GM18951 (cell line): ENCODE results near the gene CPA4.

Experiments used
- POLR2A ChIP-seq: IDR thresholded peaks from 4 replicates; pipeline ENCODE4 v1.6.1; 2011; ENCODE audit warnings: mild to moderate bottlenecking; ENCODE audit not compliant: insufficient read length, insufficient read depth; ENCODE audit errors: extremely low read depth
- in situ Hi-C: fragments of 300-500 bp; cut with MboI; formaldehyde crosslinking; loops from one replicate; pipeline ENCODE4 v1.12.0; 2022; ENCODE audit warnings: low sequenced_read_pairs, mixed read lengths, inconsistent platforms; ENCODE audit not compliant: unreplicated experiment

Gene CPA4

DNA sequence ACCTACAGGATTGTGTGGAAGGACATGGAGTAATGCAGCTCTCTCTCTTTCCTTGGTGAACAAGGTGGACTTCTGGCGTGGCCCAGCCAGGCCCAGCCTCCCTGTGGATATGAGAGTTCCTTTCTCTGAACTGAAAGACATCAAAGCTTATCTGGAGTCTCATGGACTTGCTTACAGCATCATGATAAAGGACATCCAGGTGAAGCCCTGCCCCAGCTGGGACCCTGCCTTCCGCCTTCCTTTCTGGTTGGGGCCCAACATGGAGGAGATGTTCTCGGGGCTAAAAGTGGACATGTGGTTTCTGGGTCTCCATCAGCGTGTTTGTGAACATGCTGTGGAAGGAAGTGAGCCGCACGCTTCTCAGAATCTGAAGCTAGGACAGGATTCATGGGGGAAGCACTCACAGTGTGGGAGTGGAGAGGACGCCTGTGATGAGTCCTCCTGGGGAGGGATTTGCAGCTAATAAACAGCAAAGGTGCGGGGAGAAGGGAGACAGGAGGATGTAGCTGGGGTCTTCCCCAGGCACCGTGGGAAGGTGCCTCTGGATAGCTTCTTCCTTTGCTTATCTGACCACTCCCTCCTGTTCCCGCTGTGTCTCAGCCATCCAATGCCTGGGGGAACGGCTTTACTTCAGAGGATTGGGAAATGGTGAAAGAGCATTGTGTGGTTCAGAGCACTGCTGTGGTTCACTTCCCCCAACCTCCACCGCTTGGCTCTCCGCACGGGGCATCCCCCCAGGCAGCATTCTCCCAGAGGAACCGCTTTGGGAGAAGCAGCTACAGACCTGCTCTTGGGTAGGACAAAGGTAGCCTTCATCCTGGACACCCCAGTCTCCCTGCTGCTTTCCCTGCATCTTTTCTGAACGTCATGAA lies 57.2 kb downstream of the CPA4 start:
- in situ Hi-C loops = no loop called here
- no peak for TF ChIP-seq POLR2A

DNA sequence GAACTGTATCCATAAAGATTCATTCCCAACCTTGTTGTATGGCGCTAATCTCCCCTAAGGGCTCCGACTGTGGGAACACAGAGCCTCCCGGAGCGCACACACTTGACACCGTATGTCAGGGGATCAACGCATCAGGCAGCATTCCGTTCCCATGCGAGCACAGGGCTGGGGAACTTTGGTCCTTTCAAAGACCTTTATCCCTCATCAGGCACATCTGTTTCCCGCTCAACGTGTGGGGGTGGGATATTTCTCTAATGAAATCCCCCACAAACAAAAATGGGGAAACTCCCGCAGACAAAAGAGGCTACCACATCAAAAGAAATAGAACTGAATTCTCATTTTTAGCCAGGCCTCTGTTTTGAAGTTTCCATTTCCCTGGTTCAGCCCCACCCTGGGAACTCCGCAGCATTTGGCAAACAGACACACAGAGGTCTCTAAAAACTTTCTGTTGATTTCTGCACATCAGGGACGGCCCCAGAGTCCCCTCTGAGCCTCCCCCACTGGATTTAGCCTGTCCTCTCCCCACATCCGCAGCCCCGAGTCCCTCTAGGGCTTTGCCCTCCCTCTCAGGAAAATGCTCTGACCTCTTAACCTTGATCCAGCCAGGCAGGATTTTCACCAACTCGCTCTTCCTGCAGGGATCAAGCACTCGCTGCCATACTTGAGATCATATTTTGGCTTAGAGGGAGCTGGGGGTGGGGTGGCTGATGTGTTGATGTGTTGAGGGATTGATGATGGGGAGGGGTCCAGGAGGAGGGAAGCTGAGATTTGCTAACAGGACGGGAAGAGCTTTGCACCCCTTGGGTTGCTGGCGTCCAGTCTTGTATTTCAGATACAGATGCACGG lies 58.2 kb downstream of the CPA4 start:
- in situ Hi-C loops = no loop called here
- no peak for TF ChIP-seq POLR2A

DNA sequence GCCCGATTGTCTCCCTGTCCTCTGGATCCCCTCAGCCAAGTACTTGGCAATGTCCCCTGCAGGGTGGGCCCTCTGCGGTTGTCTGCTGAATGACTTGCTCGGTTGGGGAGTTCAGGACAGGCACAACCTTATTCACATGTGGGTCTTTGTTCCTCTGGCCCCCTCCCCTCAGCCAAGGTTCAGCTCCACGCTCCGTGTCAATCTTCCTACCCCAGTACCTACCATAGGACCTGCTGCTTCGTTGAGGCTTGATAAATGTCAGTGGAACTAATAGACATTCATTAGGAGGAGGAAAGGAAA lies 58.8 kb downstream of the CPA4 start:
- no peak for TF ChIP-seq POLR2A
- in situ Hi-C loops = no loop called here

DNA sequence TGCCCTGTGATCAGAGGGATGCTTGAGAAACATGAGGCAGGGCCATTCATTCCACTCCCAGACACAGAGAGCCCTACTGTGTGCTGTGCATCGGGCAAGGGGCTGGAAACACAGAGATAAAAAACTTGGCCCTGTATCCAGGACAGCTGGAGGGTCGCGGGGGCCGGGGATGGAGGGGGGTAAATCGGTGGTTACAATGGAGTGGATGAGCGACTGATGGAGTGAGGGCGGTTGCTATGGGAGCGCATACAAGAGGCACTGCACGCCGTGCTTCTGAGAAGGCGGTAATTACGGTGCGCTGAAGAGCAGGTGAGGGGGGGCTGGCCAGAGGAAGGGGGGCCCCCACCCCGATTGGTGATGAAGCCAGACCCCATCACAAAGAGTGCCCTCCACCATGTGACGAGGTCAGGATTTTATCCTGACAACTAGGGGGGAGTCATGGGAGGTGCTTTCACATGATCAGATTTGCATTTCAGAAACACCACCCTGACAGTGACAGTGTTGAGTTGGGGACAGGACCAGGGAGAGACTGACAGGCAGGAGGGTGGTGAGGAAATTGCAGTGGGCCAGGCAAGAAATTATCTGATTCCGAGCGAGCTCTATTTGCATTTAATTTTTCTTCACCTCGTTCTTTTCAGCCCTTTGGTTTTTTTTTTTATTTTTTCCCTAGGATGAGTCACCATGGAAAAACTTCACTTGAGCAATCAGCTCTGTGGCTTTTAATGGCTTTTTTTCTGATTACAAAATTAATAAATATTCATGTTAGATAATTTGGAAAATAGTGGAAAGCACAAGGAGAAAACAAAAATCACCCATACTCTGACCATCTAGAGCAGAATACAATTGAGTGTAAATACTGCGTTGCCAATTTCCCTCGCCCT lies 59.5 kb downstream of the CPA4 start:
- in situ Hi-C loops = no loop called here
- TF ChIP-seq POLR2A = no peak

DNA sequence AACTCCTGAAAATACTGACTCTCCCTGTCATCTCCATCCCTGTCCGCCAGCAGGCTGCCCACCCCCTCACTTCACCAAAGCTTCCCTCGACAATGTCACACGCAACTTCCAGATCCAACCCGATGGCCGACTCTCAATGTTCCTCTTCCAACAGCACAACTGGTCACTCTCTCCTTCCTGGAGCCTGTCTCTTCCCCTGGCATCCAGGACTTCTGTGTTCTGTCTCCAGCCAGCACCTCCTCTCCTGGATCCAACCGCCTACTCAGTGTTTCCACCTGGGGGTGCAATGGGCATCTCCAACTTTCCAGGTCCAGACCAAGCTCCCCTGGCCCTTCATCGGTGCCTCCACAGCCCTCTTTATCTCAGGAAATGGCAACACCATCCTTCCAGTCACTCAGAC lies 60.2 kb downstream of the CPA4 start:
- TF ChIP-seq POLR2A = no peak
- in situ Hi-C loops = no loop called here

DNA sequence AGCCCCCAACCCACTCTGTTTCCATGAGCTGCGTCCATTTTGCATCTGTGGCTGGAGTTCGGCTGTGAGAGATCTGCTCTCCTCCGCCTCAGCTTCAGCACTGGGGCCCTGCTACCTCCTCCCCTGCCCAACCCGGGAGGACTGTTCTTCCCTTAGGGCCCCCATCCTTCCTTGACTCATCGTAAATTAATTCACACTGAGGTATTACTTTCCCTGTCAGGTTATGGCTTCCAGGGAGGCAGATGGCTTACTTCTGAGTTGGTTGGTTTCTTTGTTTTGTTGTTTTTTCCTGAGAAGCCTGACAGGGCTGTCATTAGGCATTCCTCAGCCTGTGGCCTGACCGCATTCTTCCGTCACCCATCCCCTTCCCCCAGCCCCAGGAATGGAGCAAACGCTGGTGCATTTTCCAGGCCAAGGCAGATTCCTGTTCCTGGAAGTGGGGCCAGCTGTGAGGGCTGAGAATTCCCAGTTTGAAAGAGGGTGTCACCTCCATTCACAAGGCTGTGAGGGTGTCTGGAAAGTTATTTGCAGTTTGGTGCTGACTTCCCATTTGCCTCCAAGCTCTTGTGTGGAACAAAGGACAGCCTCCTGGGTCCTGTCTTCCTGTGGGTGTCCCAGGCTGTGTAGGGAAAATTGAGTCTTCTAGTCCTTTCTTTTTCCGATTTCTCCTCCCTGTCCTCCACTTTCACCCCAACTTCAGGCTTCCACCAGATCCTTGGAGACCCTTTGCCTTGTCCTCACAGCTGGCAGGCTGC lies 63.3 kb downstream of the CPA4 start:
- no peak for TF ChIP-seq POLR2A

DNA sequence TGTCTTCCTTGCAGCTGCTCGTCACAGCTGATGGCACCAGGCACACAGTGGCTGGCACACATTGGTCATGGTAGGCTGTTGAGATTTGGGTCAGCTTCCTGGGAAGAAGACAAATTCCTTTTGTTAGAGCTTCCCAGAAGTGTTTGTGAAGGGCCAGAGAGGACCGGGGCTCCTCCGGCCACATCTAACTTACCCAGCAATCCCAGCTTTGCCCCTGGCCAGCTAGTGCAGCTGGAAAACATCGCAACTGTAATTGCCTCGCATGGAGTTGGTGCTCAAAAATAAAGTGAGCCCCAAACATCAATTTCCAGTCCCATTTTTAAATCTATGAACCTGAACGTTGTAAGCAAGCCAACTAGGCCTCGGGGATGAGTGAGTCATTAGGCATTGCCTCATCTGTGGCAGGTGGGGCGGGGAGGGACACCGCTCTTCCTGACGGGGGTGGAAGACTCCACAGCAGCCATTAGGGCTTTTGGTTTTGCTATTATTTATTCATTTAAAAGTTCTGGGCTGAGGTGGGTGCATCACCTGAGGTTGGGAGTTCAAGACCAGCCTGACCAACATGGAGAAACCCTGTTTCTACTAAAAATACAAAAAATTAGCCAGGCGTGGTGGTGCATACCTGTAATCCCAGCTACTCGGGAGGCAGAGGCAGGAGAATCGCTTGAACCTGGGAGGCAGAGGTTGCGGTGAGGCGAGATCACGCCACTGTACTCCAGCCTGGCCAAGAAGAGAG lies 64.1 kb downstream of the CPA4 start:
- no peak for TF ChIP-seq POLR2A

More for the DNA sequence above, 63.3 kb downstream of the CPA4 start:
- in situ Hi-C loops = no loop called here

DNA sequence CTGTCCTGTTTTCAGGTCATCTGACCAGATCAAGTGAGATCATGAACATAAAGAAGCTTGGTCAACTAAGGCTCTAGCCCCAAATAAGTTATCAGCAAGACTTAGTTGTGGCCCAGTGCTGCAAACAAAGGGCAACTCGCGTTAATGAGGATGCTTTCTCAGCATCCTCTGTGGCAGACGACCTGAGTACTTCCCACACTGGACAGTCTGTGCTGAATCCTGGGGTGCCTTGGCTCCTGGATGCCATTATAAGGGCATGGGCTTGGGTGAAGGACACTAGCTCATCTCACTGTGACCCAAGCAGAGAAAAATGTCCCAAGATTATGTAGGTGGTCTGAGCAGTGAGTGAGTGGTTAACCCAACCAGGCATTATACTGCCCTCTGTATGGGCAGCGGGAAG lies 65.5 kb downstream of the CPA4 start:
- TF ChIP-seq POLR2A = no peak
- in situ Hi-C loops = no loop called here

More for the DNA sequence above, 64.1 kb downstream of the CPA4 start:
- in situ Hi-C loops = no loop called here

DNA sequence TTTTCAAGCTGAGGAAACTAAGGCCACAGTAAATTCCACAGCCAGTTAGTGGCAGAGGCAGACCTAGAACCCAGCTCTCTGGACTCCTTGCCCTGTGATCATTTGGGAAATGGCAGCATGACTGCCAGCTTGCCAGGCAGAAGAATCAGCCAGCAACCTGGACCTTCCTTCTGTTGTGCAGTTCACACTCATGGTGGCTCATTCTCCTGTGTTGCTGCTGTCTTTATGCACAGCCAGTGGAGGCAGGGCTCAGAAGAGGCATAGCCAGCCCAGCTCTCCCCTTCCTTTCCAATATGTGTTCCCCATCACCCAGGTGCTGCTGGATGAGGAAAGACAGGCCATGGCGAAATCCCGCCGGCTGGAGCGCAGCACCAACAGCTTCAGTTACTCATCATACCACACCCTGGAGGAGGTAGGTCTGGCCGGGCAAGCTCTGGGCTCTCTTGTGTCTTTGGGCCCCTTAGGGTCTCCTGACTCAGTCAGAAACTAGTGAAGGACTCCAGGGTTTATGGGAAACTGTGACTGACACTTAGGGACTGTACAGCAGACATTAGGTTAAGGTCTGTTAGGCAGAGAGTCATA lies 66.4 kb downstream of the CPA4 start:
- TF ChIP-seq POLR2A = no peak
- in situ Hi-C loops = no loop called here

DNA sequence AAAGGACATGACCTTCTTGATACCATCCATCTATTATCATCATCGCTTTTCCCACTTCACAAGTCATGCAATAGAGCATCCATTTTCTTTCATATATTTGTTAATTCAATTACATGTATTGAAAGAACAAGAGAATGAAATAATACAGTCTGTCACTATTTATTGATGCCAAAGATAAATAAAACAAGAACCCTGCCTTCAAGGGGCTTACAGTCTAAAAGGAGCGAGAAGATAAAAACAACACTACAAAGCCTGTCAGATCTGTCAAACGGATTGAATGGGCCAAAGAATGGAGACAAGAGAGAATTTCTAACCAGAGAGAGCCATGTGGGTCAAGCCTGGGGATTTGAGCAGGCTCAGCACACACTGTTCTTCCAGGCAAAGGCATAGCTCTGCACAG lies 67.6 kb downstream of the CPA4 start:
- in situ Hi-C loops = no loop called here
- TF ChIP-seq POLR2A = no peak

DNA sequence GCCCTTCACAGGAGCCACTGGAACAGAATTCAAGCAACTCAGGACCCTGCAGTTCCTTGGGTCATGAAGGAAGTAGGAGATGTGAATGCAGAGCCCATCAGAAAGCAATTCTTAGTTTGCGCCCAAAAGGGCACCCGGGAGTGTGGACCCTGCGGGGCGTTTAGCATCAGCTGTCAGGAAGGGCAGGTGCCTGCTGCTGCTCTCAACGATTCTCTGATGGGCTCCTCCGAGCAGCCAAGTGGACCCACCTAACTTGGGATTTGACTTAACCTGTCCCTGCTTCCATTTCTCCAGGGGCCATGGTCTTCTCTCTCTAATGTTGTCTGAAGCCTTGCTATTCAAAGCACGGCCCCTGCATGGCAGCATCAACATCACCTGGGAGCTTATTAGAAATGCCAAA lies 68.7 kb downstream of the CPA4 start:
- in situ Hi-C loops = no loop called here

More for the DNA sequence above, 68.7 kb downstream of the CPA4 start:
- TF ChIP-seq POLR2A = no peak
